GM19238 (cell line): ENCODE data around the gene SMYD2.

Experiments
- DNase-seq: peaks from one replicate; pipeline ENCODE4 v3.0.0; 2011; ENCODE audit warnings: low spot score; ENCODE audit not compliant: insufficient read length

Gene SMYD2

GRCh38 chr1:214300149-214300780 is 19.3 kb downstream of the SMYD2 start:
- DNase-seq, result no peak

DNA sequence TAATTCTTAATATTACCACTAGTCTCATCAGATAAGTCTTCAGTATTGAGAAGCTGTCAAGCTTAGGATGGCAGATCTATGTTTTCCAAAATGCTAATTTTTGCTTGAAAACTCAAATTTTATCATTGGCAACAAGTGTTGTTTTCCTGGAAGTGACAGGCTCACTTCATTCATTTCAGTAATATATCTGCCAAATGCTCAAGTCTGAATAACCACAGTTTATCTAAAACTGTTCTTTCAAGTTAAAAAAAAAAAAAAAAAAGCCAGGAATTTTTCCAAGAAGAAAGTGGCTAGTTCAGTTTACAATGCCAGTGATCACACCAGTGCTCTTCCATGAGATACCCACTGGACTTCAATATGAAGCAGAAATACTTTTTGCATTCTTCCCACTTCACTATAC is 20.6 kb downstream of the SMYD2 start:
- DNase-seq, result no peak

- DNase-seq, result no peak
Observed at GRCh38 chr1:214303141-214303930, 22.4 kb downstream of the SMYD2 start.

DNA sequence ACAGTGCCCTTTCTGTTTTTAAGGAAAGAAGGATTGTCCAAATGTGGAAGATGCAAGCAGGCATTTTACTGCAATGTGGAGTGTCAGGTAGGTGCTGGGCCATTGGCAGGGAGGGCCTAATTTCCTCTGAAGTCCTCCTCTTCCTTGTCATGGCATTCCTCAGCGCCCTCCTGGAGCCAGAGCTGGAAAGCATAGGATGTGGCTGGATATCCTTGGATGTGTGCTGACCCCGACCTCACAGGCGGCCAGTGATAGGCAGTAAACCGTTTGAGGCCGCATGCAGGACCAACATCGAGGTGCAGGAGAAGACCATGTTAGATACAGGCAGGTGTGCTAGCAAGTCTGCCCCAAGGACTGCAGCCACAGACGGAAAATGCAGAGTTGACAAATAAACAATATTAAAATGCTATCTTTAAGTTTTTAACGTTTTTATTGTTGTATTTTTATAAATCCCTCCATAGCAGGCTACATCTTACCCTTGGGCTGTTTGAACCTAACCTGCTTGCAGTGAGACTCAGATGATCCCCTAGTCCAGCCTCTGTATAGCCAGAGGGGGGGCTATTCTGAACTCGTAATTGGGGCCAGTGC is 24.3 kb downstream of the SMYD2 start:
- DNase-seq, result no peak

GRCh38 chr1:214306269-214306668 is 25.3 kb downstream of the SMYD2 start:
- no peak for DNase-seq

GRCh38 chr1:214310010-214310409 is 29.1 kb downstream of the SMYD2 start:
- DNase-seq, result no peak

DNA sequence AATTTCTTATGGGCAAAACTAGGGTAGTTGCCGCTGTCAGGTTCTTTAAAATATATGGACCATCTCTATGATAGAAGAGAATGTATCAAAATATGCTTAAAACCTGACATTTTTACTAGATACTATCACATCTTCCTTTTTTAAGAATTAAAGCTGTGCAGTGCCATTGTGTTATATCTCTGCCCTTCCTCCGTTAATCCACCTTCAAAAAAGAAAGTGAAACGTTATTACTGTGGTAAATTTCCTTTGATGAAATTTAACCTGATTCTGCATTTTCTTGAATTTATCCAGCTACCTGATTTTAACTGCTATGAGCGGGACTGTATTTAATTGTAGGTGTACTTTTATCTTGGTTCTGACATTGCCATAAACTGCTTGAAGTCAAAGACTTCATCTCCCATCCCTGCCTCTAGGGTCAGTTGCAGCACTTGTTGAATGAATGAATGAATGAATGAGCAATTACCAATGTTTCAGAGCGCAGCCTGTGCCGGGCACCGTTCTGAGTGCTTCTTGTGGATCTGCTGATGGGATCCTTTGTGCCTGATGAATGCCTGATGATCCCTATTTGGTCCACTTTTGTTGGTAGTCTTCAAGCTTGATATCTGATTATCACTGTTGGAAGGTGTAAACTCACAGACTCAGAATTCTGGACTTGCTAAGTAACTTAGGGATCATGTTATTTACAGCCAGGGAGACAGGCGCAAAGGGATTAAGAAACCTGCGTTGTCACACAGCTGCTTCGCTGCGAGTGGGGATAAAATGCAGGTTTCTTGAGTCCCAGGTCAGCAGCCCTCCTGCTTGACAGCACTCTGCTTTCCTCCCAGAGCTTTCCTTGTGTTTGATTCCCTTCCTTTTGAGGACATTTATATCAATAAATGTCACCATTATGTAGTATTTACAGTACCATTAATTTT is 30.1 kb downstream of the SMYD2 start:
- DNase-seq, result no peak

DNA sequence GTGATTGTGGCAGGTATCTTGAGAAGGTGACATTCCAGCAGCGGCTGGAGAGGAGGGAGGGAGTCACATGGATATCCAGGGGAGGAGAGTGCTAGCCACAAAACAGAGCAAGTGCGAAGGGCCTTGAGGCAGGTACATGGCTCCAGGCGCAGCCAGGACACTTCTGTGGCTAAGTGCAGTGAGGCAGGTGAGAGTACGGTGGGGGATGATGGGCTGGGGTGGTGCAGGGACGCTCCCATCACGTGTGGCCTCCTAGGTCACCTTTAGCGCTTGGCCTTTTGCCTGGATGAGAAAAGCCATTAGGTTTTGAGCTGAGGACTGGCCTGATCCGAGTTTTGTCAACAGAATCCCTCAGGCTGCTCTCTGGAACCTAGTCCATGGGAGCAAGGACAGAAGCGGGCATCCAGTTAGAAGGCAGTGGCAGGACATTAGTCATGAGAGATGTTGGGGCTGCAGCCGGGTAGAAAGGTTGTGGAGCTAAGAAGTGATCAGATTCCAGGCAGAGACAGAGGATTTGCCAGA is 31.6 kb downstream of the SMYD2 start:
- no peak for DNase-seq

- no peak for DNase-seq
Observed at GRCh38 chr1:214314178-214314843, 33.4 kb downstream of the SMYD2 start.

GRCh38 chr1:214316593-214316992 is 35.6 kb downstream of the SMYD2 start:
- no peak for DNase-seq

DNA sequence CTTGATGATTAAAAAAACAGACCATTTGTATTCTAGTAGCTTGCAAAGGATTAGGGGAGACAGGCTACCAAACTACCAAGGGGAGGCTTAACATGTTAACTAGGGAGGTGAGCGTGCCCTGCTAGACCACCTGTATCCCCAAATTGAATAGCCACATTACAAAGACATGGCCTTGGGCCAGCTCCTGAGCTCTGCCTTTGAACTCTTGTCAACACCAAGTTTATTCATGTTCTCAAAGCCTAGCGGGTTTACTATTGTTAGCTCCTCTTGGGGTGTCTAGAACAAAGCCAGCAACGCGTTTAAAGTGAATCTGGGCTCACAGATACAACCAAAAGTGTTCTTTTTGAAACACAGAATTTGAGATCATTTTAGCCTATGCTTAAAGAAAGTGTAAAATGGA is 36.3 kb downstream of the SMYD2 start:
- no peak for DNase-seq

DNA sequence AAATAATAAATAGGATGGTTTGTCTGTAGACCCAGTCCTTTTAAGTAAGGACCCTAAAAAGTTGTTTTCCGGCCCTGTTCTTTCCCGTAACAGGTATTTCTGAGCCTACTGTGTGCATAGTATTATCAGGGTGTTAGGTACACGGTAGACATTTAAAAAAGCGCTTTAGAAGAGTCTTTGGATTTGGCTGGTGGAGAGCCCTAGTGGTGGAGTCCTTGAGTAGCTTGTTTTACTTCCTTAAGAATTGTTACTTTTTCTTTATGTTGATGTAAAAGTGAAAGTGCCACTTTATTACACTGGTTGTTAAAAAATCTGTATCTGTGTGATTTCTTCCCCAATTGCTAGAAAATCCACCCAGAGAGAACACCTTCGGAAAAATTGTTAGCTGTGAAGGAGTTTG is 36.8 kb downstream of the SMYD2 start:
- DNase-seq, result no peak

- DNase-seq, result no peak
Observed at GRCh38 chr1:214318356-214318755, 37.4 kb downstream of the SMYD2 start.

GRCh38 chr1:214318956-214319736 is 38.2 kb downstream of the SMYD2 start:
- no peak for DNase-seq

DNA sequence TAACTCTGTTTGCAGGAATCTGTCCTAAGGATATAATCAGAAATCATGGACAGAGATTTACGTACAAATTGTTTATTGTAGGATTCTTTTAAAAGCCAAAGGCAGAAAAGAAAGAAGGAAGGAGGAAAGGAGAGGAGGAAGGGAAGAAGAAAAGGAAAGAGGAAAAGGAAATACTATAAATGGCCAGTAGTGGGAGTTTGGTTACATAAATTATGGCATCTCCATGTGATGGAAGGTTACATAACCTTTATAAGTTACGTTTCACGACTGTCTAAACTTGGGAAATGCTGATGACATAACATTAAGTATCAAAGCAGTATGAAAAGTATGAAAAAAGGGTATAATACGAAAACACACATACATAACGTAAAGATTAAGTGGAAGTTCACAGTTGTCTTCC is 39.0 kb downstream of the SMYD2 start:
- no peak for DNase-seq

DNA sequence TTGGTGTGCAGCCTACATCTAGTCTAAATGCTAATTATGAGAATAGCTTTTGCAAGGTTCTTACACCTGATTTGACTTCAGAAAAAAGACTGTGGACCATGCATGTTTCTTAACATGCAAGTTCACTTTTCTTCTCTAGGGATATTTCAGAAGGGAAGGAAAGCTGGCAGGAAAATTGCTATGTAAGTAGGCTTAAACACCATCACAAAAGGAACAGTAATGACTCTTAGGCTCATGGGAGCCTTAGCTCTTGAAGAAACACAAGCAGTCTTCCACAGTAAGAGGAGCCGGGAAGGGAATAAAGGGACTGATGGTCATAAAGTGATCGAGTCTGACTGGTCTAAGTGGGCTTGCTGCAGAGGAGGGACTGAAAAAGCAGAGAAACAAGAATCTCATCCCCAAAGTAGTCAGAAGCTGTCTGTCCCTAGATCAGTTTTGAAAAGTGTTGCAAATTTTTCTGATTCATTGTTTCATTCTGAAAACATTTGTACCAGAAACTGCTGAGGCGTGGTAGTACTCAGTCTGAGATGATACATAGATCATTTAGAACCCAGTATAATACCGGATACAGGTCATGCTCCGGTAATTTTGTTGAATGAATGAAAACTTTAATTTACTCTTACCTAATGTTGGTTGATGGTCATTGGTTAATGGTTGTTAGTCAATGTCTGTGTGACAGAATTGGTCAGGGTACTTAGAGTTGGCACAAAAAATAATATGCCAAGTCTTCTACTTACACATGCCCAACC is 40.9 kb downstream of the SMYD2 start:
- DNase-seq, result no peak

GRCh38 chr1:214324896-214325800 is 44.2 kb downstream of the SMYD2 start:
- no peak for DNase-seq

- DNase-seq, result no peak
Observed at GRCh38 chr1:214326406-214326805, 45.4 kb downstream of the SMYD2 start.
